HG03442 (cell line): Measurements from ENCODE around the gene TP53AIP1.

Source experiments
- ATAC-seq: cut with Tn5 transposase; IDR thresholded peaks from one replicate; pipeline ENCODE4 v1.9.1; 2021; ENCODE audit warnings: mild to moderate bottlenecking, moderate library complexity; ENCODE audit not compliant: unreplicated experiment

The TP53AIP1 gene

GRCh38 chr11:128908391-128909246, 34.1 kb downstream of the TP53AIP1 start:
- no peak for ATAC-seq

GRCh38 chr11:128907585-128907984, 35.1 kb downstream of the TP53AIP1 start:
- no peak for ATAC-seq

- ATAC-seq, result no peak
These were observed 36.3 kb downstream of the TP53AIP1 start for GRCh38 chr11:128906185-128907050.

GRCh38 chr11:128905345-128906184, 37.1 kb downstream of the TP53AIP1 start:
- peak; percentile 27 for ATAC-seq

GRCh38 chr11:128904656-128905344, 37.9 kb downstream of the TP53AIP1 start:
- peak; percentile 47 for ATAC-seq

GRCh38 chr11:128904303-128904655, 38.4 kb downstream of the TP53AIP1 start:
- no peak for ATAC-seq

GRCh38 chr11:128903248-128904061, 39.2 kb downstream of the TP53AIP1 start:
- no peak for ATAC-seq

GRCh38 chr11:128902515-128903066, 40.1 kb downstream of the TP53AIP1 start:
- no peak for ATAC-seq

GRCh38 chr11:128901653-128902514, 40.8 kb downstream of the TP53AIP1 start:
- no peak for ATAC-seq

- ATAC-seq, result no peak
These were observed 42.2 kb downstream of the TP53AIP1 start for GRCh38 chr11:128900468-128900867.

- ATAC-seq, result no peak
These were observed 43.9 kb downstream of the TP53AIP1 start for GRCh38 chr11:128898580-128899344.

- no peak for ATAC-seq
These were observed 44.8 kb downstream of the TP53AIP1 start for GRCh38 chr11:128897826-128898225.

GRCh38 chr11:128896356-128896755, 46.3 kb downstream of the TP53AIP1 start:
- no peak for ATAC-seq

GRCh38 chr11:128895526-128895925, 47.1 kb downstream of the TP53AIP1 start:
- no peak for ATAC-seq

GRCh38 chr11:128894685-128895084, 48.0 kb downstream of the TP53AIP1 start:
- ATAC-seq, result no peak

- no peak for ATAC-seq
These were observed 48.4 kb downstream of the TP53AIP1 start for GRCh38 chr11:128894286-128894681.

GRCh38 chr11:128893578-128894285, 48.9 kb downstream of the TP53AIP1 start:
- ATAC-seq, result peak; percentile 60
